Esophagus squamous epithelium (tissue), 4 donors: Measurements from ENCODE around the gene ZNF575. TPM values are rescaled to one million over a fixed set of nuclear protein-coding genes. Genes with fewer than 3 reads are reported as not detected.

Source experiments
- total RNA-seq, 4 donors: library from RNA; depleted of rRNA; stranded (reverse); fragments of >200 nt; gene quantifications; one replicate each; pipeline ENCODE4 v1.1.0, GENCODE V29; 2016

Gene ZNF575
- total RNA-seq, 4 donors from 2014 or later: not detected

Other genes with a start within 250 kb of the ZNF575 start
- 10 to 100 TPM in 1 of 4 donors, 1 to 10 TPM in 2, under 1 TPM in 1; 0.19 to 13.2 (median 5.1) TPM for gene CD177, start 179.5 kb upstream of the ZNF575 start, total RNA-seq
- gene TEX101, start 118.3 kb upstream of the ZNF575 start, total RNA-seq: 1 to 10 TPM in 1 of 4 donors, under 1 TPM in 1, not detected in 2; 0.53 to 3.4 TPM
- gene LYPD3, start 67.6 kb upstream of the ZNF575 start, total RNA-seq: 100 to 1,000 TPM; 312 to 823 (median 569) TPM
- gene PHLDB3, start 28.4 kb upstream of the ZNF575 start, total RNA-seq: 10 to 100 TPM; 45.3 to 92.8 (median 61.9) TPM
- gene ETHE1, start 6.0 kb upstream of the ZNF575 start, total RNA-seq: 100 to 1,000 TPM in 2 of 4 donors, 10 to 100 TPM in 2; 66.6 to 126 (median 98.5) TPM
- gene XRCC1, start 42.3 kb downstream of the ZNF575 start, total RNA-seq: 10 to 100 TPM; 12.3 to 23.8 (median 18.6) TPM
- gene PINLYP, start 42.6 kb downstream of the ZNF575 start, total RNA-seq: 10 to 100 TPM in 2 of 4 donors, 1 to 10 TPM in 2; 1.9 to 23.3 (median 9.3) TPM
- 10 to 100 TPM in 3 of 4 donors, 1 to 10 TPM in 1; 9.6 to 18.4 (median 15.1) TPM for gene IRGQ, start 62.9 kb downstream of the ZNF575 start, total RNA-seq
- gene ZNF576, start 63.4 kb downstream of the ZNF575 start, total RNA-seq: 10 to 100 TPM in 2 of 4 donors, 1 to 10 TPM in 2; 4.2 to 16.8 (median 10.0) TPM
- gene SRRM5, start 78.9 kb downstream of the ZNF575 start, total RNA-seq: under 1 TPM in 1 of 4 donors, not detected in 3; 0.38 TPM
- gene ZNF428, start 86.4 kb downstream of the ZNF575 start, total RNA-seq: 10 to 100 TPM in 2 of 4 donors, 1 to 10 TPM in 2; 7.9 to 19.3 (median 11.8) TPM
- 10 to 100 TPM in 3 of 4 donors, 1 to 10 TPM in 1; 8.8 to 22.8 (median 10.5) TPM for gene CADM4, start 106.7 kb downstream of the ZNF575 start, total RNA-seq
- gene PLAUR, start 137.0 kb downstream of the ZNF575 start, total RNA-seq: 10 to 100 TPM in 1 of 4 donors, 1 to 10 TPM in 3; 6.7 to 31.9 (median 8.0) TPM
- gene IRGC, start 182.9 kb downstream of the ZNF575 start, total RNA-seq: not detected
- 10 to 100 TPM; 16.0 to 22.7 (median 21.1) TPM for gene SMG9, start 221.8 kb downstream of the ZNF575 start, total RNA-seq
- 10 to 100 TPM in 1 of 4 donors, 1 to 10 TPM in 3; 3.2 to 16.9 (median 5.3) TPM for gene KCNN4, start 247.8 kb downstream of the ZNF575 start, total RNA-seq